ENCODE measurements around the gene SLC29A2.

DNA sequence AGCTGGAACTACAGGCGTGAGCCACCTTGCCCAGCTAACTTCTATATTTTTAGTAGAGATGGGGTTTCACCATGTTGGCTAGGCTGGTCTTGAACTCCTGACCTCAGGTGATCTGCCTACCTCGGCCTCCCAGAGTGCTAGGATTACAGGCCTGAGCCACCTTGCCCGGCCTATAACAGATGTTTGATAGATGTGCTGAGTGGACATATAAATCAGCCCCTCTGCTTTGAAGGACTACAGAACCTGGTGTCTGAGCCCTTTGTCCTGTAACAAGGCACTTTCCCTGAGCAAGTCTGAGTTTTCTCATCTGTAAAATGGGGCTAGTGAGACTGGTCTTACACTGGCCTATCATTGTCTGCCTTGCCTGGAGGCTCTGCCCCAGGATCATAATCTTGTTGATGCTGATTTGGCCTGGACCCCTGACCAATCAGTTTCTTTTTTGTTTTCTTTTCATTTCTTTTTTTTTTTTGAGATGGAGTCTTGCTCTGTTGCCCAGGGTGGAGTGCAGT, 42.3 kb downstream of the SLC29A2 start:
- no peak for TF ChIP-seq EZH2phosphoT487 (IDR thresholded peaks at IDR 0.05)
- TF ChIP-seq, protein P1, sequence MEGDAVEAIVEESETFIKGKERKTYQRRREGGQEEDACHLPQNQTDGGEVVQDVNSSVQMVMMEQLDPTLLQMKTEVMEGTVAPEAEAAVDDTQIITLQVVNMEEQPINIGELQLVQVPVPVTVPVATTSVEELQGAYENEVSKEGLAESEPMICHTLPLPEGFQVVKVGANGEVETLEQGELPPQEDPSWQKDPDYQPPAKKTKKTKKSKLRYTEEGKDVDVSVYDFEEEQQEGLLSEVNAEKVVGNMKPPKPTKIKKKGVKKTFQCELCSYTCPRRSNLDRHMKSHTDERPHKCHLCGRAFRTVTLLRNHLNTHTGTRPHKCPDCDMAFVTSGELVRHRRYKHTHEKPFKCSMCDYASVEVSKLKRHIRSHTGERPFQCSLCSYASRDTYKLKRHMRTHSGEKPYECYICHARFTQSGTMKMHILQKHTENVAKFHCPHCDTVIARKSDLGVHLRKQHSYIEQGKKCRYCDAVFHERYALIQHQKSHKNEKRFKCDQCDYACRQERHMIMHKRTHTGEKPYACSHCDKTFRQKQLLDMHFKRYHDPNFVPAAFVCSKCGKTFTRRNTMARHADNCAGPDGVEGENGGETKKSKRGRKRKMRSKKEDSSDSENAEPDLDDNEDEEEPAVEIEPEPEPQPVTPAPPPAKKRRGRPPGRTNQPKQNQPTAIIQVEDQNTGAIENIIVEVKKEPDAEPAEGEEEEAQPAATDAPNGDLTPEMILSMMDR (IDR thresholded peaks at IDR 0.05) = no peak

Data from neural progenitor cell (in vitro differentiated cells).